Endothelial cell of umbilical vein (primary cell): ENCODE results near the gene CNIH2.

Source experiments
- EZH2 ChIP-seq: IDR thresholded peaks from 2 replicates; pipeline ENCODE4 v1.6.1; 2012; ENCODE audit warnings: borderline replicate concordance, low read depth, mild to moderate bottlenecking, moderate library complexity, low read length, inconsistent platforms; ENCODE audit not compliant: severe bottlenecking
- GATA2 ChIP-seq: IDR thresholded peaks from 2 replicates; pipeline ENCODE4 v1.7.0; 2011; ENCODE audit warnings: low read depth, mild to moderate bottlenecking, moderate library complexity, mixed read lengths, low read length; ENCODE audit not compliant: insufficient read length, insufficient read depth
- JUN ChIP-seq: IDR thresholded peaks from 2 replicates; pipeline ENCODE4 v1.6.1; 2011; ENCODE audit warnings: borderline replicate concordance, low read depth; ENCODE audit not compliant: insufficient read length, insufficient read depth
- POLR2A ChIP-seq: IDR thresholded peaks from 2 replicates; pipeline ENCODE4 v1.6.1; 2012; ENCODE audit warnings: low read depth, mild to moderate bottlenecking, control low read depth, low read length
- POLR2AphosphoS5 ChIP-seq: IDR thresholded peaks from 2 replicates; pipeline ENCODE4 v1.6.1; 2012; ENCODE audit warnings: low read depth, mild to moderate bottlenecking, control low read depth, low read length, moderate library complexity; ENCODE audit not compliant: insufficient read depth
- TF ChIP-seq, protein P1 (sequence below), 2 donors: IDR thresholded peaks; 1 replicate in 1 of 2; 2 replicates in 1 of 2; pipeline ENCODE4 v1.5.1; 2011; ENCODE audit warnings: low read length in 2 of 2, mild to moderate bottlenecking in 2 of 2, moderate library complexity in 2 of 2, control low read depth in 1 of 2, inconsistent platforms in 1 of 2, low read depth in 1 of 2; ENCODE audit not compliant: insufficient read depth in 1 of 2; ENCODE audit errors: extremely low read depth in 1 of 2
- TF ChIP-seq, protein P2 (sequence below): IDR thresholded peaks from 2 replicates; pipeline ENCODE4 v1.6.1; 2011; ENCODE audit not compliant: insufficient read depth, insufficient read length

DNA sequence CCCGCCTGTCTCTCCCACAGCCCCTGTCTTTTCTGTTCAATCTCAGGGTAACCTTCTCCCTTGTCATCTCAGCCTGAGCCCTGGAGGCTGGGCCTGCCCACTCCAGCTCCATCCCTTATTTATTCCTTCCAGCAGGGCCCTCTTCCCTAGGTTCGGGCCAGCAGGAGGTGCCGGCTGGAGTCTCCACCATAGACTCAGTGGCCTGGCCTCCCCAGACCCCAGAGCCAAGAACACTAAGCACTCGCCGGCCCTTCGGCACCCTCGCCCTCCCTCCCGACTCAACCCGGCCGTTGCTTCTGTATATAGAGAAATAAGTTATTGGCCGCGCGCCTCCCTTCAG lies 11.0 kb upstream of the CNIH2 start:
- TF ChIP-seq, protein P1, sequence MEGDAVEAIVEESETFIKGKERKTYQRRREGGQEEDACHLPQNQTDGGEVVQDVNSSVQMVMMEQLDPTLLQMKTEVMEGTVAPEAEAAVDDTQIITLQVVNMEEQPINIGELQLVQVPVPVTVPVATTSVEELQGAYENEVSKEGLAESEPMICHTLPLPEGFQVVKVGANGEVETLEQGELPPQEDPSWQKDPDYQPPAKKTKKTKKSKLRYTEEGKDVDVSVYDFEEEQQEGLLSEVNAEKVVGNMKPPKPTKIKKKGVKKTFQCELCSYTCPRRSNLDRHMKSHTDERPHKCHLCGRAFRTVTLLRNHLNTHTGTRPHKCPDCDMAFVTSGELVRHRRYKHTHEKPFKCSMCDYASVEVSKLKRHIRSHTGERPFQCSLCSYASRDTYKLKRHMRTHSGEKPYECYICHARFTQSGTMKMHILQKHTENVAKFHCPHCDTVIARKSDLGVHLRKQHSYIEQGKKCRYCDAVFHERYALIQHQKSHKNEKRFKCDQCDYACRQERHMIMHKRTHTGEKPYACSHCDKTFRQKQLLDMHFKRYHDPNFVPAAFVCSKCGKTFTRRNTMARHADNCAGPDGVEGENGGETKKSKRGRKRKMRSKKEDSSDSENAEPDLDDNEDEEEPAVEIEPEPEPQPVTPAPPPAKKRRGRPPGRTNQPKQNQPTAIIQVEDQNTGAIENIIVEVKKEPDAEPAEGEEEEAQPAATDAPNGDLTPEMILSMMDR (IDR thresholded peaks at IDR 0.05; ENCODE audit: extremely low read depth in 1 of 2, insufficient read depth in 1 of 2, low read depth in 1 of 2, low read length in 2 of 2): no peak
- TF ChIP-seq EZH2 (no peak), POLR2A (no peak), POLR2AphosphoS5 (no peak), JUN (no peak), GATA2 (no peak)
- TF ChIP-seq, protein P2, sequence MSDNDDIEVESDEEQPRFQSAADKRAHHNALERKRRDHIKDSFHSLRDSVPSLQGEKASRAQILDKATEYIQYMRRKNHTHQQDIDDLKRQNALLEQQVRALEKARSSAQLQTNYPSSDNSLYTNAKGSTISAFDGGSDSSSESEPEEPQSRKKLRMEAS: no peak
